CD4-positive, alpha-beta T cell treated with Interferon alpha-2 for 1 hour (primary cell): ENCODE measurements around the gene TADA2B.
"Not testable (repeated sequence)": the region's sequence is repeated elsewhere in the genome, so short reads cannot be mapped to it uniquely, and the experiment has no call there.

Experiments used
- DNase-seq, 2 donors: peaks; one replicate each; pipeline ENCODE4 v3.0.0-alpha.2; 2020 to 2022

Gene TADA2B

GRCh38 chr4:7060346-7061150, 17.4 kb downstream of the TADA2B start:
- DNase-seq, result no peak

DNA sequence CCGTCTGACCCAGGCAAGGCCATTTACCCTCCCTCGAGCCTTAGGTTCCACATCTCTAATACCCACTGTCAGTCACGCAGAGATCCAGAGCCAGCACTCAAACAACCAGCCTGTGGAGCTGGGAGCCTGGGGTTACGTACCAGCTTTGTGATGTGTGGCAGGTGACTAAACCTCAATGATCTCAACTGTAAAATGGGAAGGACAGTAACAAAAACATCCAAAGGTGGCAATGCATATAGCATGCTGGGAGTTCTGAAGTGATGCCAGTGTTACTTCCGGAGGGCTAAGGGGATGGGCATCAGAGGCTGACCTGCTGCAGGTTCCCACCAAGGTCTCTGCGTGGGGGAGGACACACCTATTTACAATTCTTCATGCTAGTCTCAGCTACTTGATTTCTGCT, 18.6 kb downstream of the TADA2B start:
- no peak for DNase-seq

DNA sequence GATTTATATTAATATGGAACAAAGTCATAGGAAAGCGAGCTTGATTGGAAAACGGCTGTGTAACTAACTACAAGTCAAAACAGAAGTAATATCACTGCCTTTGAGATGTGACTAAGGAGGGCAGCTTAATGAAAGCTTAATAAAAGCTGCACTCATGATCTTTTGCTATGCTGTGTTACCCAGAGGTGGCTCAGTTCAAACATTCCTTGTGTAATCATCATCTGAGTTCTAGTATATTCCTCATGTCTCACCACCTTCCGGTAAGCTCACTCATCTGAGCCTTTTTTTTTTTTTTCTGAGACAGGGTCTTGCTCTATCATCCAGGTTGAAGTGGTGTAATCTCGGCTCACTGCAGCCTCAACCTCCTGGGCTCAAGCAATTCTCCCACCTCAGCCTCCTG, 19.6 kb downstream of the TADA2B start:
- no peak for DNase-seq

GRCh38 chr4:7063362-7063761, 20.2 kb downstream of the TADA2B start:
- no peak for DNase-seq

GRCh38 chr4:7066006-7066405, 22.8 kb downstream of the TADA2B start:
- no peak for DNase-seq

GRCh38 chr4:7066493-7066892, 23.3 kb downstream of the TADA2B start:
- DNase-seq, result no peak

- no peak for DNase-seq
Observed at GRCh38 chr4:7067126-7067451, 23.9 kb downstream of the TADA2B start.

- DNase-seq, result peak; percentile 99 to 100
Observed at GRCh38 chr4:7067452-7068278, 24.5 kb downstream of the TADA2B start, which contains the start of gene GRPEL1. GRPEL1 (minus strand) TSS chr4:7068064; CDS start chr4:7068032, 32 bp downstream.

DNA sequence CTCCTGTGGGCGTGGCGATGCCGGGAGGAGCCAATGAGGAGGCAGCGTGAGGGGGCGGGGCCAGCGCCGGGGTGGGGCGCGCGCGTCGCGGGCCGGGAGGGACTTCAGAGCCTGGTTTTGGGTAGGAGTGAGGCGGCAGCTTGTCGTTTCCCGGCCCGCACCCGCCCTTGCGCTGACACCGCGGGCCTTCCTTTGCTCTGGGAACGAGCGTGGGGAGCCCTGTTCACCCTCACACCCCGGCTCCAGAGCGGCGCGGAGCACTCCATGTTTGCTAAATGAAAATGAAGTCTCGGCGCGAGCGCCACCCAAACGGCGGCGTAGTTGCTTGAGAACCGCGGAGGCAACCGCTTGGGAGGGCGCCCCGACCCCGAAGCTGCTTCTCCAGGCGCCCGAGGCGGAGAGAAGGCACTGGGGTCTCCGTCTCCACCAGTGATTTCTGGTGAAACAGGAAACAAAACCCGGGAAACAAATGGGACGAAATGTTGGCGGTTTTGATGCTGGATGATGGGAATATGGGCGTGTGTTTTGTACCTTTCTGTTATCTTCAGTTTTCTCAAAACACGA, 25.2 kb downstream of the TADA2B start:
- no peak for DNase-seq

DNA sequence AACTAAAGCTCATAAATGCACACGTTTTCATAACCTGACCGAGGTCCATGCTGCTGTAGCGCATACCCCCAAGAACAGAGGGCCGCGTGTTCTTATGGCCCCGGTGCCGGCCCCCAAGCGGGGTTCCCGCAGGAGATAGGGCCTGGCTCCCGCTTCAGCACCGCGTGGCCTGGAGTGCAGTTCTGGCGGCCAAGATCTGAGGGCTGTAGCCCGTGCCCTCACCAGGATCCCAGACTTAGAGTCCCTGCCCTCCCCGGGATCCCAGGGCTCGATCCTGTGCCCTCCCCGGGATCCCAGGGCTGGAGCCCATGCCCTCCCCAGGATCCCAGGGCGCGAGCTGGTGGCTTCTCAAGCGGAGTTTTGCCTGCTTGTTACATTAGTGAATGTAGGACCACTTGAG, 25.7 kb downstream of the TADA2B start:
- no peak for DNase-seq

GRCh38 chr4:7070729-7071511, 27.7 kb downstream of the TADA2B start:
- DNase-seq, result peak; percentile 84 to 90

DNA sequence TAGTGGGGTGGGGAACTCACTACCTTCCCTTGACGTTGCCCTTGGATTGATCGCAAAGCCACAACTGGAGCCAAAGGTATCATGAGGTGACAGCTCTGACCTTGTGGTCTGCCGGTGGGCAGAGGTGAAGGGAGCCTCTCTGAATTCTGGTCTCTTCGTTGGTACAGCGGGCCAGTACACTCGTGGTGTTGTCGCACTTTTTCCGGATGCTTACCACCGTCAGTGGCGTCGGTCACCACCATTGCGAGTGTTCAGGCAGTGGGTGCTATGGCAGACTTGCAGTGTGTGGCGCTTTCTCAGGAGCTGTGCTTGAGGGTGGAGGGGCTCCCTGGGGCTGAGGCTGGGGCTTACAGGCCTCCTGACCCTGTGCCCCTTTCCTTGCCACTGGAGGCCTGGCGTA, 29.9 kb downstream of the TADA2B start:
- no peak for DNase-seq

- DNase-seq, result peak in 1 of 2 donors; percentile 54
Observed at GRCh38 chr4:7073526-7074390, 30.6 kb downstream of the TADA2B start.

DNA sequence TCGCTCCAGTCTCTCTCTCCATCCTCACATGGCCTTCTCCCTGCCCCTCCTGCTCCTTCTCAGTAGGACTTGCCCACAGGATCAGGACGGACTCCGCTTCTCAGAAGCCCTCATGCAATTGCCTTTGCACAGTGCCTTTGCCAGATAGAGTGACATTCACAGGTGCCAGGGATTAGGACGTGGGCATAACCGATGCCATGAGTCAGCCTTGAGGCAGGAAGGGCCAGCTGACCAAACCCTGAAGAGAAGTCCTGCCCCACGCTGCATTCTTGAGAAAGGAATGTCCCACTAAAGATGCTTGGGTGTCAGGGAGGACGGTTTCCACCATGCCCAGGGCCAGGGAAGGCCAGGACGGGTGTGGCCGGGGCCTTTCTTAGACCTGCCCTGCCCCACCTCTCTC, 31.3 kb downstream of the TADA2B start:
- DNase-seq, result no peak

DNA sequence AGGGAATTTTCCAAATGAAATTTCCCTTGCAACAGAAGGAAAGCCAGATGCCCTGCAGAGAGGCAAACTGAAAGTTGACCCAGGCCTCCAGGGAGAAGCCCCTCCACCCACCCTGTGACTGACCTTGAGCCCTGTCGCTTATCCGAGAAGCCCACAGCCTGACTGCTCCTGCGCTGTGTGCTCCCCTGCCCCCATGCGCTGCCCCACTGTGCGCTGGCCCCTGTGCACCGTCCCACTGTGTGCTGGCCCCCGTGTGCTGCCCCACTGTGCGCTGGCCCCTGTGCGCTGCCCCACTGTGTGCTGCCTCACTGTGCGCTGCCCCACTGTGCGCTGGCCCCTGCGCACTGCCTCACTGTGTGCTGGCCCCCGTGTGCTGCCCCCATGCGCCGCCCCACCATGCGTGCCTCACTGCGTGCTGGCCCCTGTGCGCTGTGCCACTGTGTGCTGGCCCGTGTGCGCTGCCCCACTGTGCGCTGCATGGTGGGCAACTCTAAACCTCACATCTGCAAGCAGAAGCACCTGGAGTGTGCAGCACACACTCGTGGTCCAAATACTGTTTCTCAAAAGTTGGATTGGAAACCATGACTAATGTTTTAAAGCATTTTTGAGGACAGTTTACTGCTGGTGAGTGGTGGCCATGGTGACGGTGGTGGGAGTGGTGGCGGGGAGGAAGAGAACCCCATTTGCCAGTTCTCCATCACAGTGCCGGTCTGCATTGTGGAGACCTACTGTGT, 33.0 kb downstream of the TADA2B start:
- no peak for DNase-seq

GRCh38 chr4:7076696-7077082, 33.5 kb downstream of the TADA2B start:
- no peak for DNase-seq

GRCh38 chr4:7077371-7077770, 34.2 kb downstream of the TADA2B start:
- DNase-seq, result no peak

- no peak for DNase-seq
Observed at GRCh38 chr4:7078025-7078424, 34.9 kb downstream of the TADA2B start.

GRCh38 chr4:7079483-7079882, 36.3 kb downstream of the TADA2B start:
- not testable (repeated sequence) for DNase-seq

GRCh38 chr4:7079909-7080308, 36.7 kb downstream of the TADA2B start:
- DNase-seq, result not testable (repeated sequence)
